Right lobe of liver (tissue), 6 donors: ENCODE measurements around the gene VAV2. TPM values are rescaled to one million over a fixed set of nuclear protein-coding genes. Genes with fewer than 3 reads are reported as not detected.
"Not testable (repeated sequence)": the region's sequence is repeated elsewhere in the genome, so short reads cannot be mapped to it uniquely, and the experiment has no call there.

ENCODE experiments used
- ATAC-seq, 4 donors: fragments of 200-7000 bp; cut with Tn5 transposase; one replicate each; pipeline ENCODE4 v1.9.1; 2020; ENCODE audit warnings: mild to moderate bottlenecking in 4 of 4, moderate library complexity in 4 of 4
- DNase-seq, 3 donors: peaks; one replicate each; pipeline ENCODE4 v3.0.0-alpha.2; 2020
- H3K27ac ChIP-seq, 3 donors: fragments of 200-600 bp; one replicate each; pipeline ENCODE4 v1.8.0; 2022
- H3K27me3 ChIP-seq, 2 donors: fragments of 200-600 bp; one replicate each; pipeline ENCODE4 v1.8.0; 2022
- H3K36me3 ChIP-seq, 4 donors: fragments of 200-600 bp; sonication (generic) in 1 of 4; one replicate each; pipeline versions ENCODE4 v1.5.1 to v1.8.0; 2017 to 2022; ENCODE audit warnings: control low read depth in 1 of 4
- H3K4me1 ChIP-seq, 4 donors: fragments of 200-600 bp; sonication (generic) in 1 of 4; one replicate each; pipeline versions ENCODE4 v1.5.1 to v1.8.0; 2017 to 2022; ENCODE audit warnings: control low read depth in 1 of 4
- H3K4me3 ChIP-seq, 3 donors: fragments of 200-600 bp; one replicate each; pipeline ENCODE4 v1.8.0; 2022
- H3K9me3 ChIP-seq, 4 donors: fragments of 200-600 bp; sonication (generic) in 1 of 4; one replicate each; pipeline versions ENCODE4 v1.5.1 to v1.8.0; 2017 to 2022; ENCODE audit warnings: control low read depth in 1 of 4
- POLR2A ChIP-seq: fragments of 450-650 bp; IDR thresholded peaks from one replicate; pipeline ENCODE4 v1.6.1; 2017; ENCODE audit warnings: antibody characterized with exemption, mild to moderate bottlenecking
- WGBS: methylation state at CpG from one replicate; pipeline ENCODE4 v1.1.6; 2018; ENCODE audit warnings: low coverage, low lambda C conversion rate; ENCODE audit not compliant: insufficient coverage; ENCODE audit errors: missing lambda C conversion rate; 5-methylcytosine and 5-hydroxymethylcytosine counted together
- intact Hi-C, 2 donors: fragments of 100-400 bp; cut with DNase I; formaldehyde crosslinking; loops; one replicate each; pipeline versions ENCODE4 v1.11.2 to v1.14.1; 2022
- total RNA-seq, 6 experiments: library from RNA; depleted of rRNA in 2 of 6; stranded (reverse); fragments of >200 nt in 2 of 6; fragmentation: NEBNext Ultra II Directional in 3 of 6; extraction: Animal tissue kit (Norgen Biotek cat#: 25700) in 3 of 6; gene quantifications; one replicate each; pipeline versions ENCODE4 v1.1.0 to v1.2.4, GENCODE V29; 2016 to 2023
- TF ChIP-seq, protein P1 (sequence below), 4 donors: fragments of 200-600 bp in 3 of 4; fragments of 450-650 bp in 1 of 4; IDR thresholded peaks; one replicate each; pipeline versions ENCODE4 v1.5.1 to v1.8.0; 2016 to 2022; ENCODE audit warnings: antibody characterized with exemption in 4 of 4, mild to moderate bottlenecking in 2 of 4
- donor health status: DM: no; HTN: yes; CAD: no.
- donor health status: DM: no; HTN: no; CAD: no.
- donor health status: DM: no; HTN: no; CAD: no.
- donor health status: DM: no; HTN: yes; CAD: no.
- donor health status: DM: no; HTN: yes; CAD: no.

The VAV2 gene
- total RNA-seq, 6 experiments from 2014 or later: 30.1 to 44.3 (median 34.9) TPM

DNA sequence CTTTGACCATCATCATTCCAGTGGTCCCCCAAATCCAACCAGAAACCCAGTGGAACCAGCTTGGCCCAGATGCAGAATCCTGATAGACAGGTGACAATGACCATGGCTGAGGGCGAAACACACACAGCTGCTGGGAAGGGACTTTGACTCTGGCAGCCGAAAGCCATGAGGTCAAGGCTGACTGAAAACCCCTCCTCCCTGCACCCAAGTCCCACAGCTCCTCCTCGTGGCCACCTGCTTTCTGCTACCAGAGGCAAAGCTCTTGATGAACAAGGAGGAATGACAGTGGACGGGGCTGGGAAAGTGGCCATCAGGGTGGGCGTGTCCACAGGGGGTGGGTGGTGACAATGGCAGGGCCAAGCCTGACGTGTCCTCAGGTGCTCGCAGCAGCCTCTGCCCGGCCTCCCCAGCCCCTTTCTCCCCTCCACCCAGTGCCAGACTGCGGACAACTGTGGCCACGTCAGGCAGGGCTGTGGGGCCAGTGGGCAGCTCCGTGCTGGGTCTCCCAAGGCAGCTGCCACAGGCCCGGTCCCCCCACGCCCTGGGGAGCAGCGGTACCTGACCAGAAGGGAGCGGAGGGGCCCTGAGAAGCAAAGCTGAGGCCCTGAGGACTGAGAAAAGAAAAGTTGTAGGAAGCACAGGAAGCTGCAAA is 223.1 kb downstream of the VAV2 start:
- 42% methylated on average over 11 of the region's 15 CpGs for WGBS
- Histone ChIP-seq H3K27me3 (no peaks in the 10 kb centered on the region), H3K36me3 (peaks cover 0 to 6% (median 4%) of the 10 kb centered on the region in 4 donors), H3K9me3 (no peaks in the 10 kb centered on the region), H3K4me1 (peaks cover 0 to 23% (median 4%) of the 10 kb centered on the region in 4 donors), H3K4me3 (peak overlapping the region in 2 of 3 donors; percentile 23 to 43), H3K27ac (peak overlapping the region; percentile 65 to 80 (median 67))
- peak; percentile 92 to 96 (median 94) for ATAC-seq
- intact Hi-C loops: no loop called here
- peak; percentile 95 to 99 (median 98) for DNase-seq
- no peak for TF ChIP-seq POLR2A
- TF ChIP-seq, protein P1, sequence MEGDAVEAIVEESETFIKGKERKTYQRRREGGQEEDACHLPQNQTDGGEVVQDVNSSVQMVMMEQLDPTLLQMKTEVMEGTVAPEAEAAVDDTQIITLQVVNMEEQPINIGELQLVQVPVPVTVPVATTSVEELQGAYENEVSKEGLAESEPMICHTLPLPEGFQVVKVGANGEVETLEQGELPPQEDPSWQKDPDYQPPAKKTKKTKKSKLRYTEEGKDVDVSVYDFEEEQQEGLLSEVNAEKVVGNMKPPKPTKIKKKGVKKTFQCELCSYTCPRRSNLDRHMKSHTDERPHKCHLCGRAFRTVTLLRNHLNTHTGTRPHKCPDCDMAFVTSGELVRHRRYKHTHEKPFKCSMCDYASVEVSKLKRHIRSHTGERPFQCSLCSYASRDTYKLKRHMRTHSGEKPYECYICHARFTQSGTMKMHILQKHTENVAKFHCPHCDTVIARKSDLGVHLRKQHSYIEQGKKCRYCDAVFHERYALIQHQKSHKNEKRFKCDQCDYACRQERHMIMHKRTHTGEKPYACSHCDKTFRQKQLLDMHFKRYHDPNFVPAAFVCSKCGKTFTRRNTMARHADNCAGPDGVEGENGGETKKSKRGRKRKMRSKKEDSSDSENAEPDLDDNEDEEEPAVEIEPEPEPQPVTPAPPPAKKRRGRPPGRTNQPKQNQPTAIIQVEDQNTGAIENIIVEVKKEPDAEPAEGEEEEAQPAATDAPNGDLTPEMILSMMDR (IDR thresholded peaks at IDR 0.05): peak; percentile 52 to 78 (median 70)

DNA sequence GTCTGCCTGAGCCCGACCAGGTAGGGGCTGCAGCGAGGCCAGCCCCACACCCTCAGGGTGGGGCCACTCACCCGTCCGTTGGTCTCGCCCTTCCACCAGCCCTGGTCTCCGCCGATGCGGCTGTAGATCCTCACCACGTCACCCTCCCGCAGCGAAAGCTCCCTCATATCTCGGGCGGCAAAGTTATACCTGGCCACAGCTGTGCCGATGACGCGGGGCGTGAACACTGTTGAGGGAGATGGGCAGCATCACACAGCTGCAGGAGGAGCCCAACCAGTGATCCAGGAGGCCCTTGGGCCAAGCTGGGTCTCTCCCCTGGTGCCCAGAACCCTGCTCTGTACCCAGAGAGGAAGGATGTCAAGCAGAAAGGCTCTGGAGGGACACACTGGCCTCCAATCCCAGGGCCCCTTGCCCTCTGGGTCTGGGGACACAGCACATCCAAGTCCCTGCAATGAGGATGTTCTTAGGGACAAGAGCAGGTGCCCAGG is 223.7 kb downstream of the VAV2 start:
- 91% methylated on average over 8 of the region's 17 CpGs for WGBS
- peak; percentile 21 to 56 (median 43) for DNase-seq
- peaks cover 0 to 6% (median 3%) of the 10 kb centered on the region in 4 donors for H3K36me3 ChIP-seq

DNA sequence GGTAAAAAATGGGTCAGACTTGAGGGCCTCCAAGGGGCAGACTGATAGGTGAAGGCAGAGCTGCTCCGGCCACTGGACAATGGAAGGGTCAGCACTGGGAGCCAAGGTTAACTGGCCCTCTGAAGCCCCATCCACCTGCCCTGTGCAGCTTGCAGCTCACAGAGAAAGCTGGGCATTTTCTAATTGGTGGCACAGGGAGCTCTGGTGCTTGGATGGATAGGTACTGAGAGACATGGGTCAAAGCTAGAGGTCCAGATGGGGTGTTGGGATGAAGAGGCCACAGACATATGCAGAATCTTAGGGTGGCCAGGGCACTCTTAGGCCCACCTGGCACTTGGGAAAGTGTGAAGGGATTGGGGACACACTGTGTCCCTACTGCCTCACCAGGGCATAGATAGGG is 224.5 kb downstream of the VAV2 start:
- Histone ChIP-seq H3K27ac (no peak overlapping the region), H3K36me3 (peaks cover 0 to 9% (median 6%) of the 10 kb centered on the region in 4 donors), H3K4me1 (peaks cover 0 to 23% (median 4%) of the 10 kb centered on the region in 4 donors), H3K4me3 (no peak overlapping the region), H3K9me3 (no peaks in the 10 kb centered on the region), H3K27me3 (no peaks in the 10 kb centered on the region)
- WGBS: no CpG with 5 or more reads among the region's 1 CpG
- no peak for ATAC-seq
- DNase-seq: no peak
- TF ChIP-seq, protein P1 (IDR thresholded peaks at IDR 0.05): no peak
- no peak for TF ChIP-seq POLR2A
- intact Hi-C loops: no loop called here

More for the DNA sequence above, 223.7 kb downstream of the VAV2 start:
- Histone ChIP-seq H3K27me3 (no peaks in the 10 kb centered on the region), H3K4me1 (peaks cover 0 to 23% (median 4%) of the 10 kb centered on the region in 4 donors), H3K4me3 (no peak overlapping the region), H3K27ac (peak overlapping the region in 2 of 3 donors; percentile 34 to 59), H3K9me3 (no peaks in the 10 kb centered on the region)
- ATAC-seq: no peak
- intact Hi-C loops: no loop called here
- no peak for TF ChIP-seq POLR2A
- TF ChIP-seq, protein P1 (IDR thresholded peaks at IDR 0.05): no peak

DNA sequence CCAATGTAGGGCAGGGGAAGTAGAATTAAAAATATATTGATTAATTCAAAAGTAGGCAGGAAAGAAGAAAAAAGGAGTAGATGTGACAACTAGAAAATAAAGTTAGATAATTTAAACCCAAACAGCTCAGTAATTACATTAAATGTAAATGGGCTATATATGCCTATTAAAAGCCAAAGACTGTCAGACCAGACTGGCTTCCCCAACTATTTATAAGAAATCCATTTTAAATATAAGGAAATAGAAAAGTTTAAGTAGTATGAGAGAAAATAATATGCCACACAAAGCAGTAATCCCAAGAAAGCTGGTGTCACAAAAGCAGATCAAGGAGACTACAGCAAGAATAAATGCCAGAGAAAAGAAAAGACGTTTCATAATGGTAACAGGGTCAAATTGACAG is 225.1 kb downstream of the VAV2 start:
- no peaks in the 10 kb centered on the region for H3K27me3 ChIP-seq
- H3K9me3 ChIP-seq: no peaks in the 10 kb centered on the region
- H3K4me3 ChIP-seq: no peak overlapping the region
- ATAC-seq: no peak
- WGBS: 86% methylated on average over 1 of the region's 1 CpG
- DNase-seq: no peak
- H3K27ac ChIP-seq: no peak overlapping the region
- intact Hi-C loops: no loop called here
- TF ChIP-seq POLR2A: no peak
- TF ChIP-seq, protein P1 (IDR thresholded peaks at IDR 0.05): no peak
- peaks cover 0 to 9% (median 6%) of the 10 kb centered on the region in 4 donors for H3K36me3 ChIP-seq
- H3K4me1 ChIP-seq: peaks cover 0 to 23% (median 4%) of the 10 kb centered on the region in 4 donors

DNA sequence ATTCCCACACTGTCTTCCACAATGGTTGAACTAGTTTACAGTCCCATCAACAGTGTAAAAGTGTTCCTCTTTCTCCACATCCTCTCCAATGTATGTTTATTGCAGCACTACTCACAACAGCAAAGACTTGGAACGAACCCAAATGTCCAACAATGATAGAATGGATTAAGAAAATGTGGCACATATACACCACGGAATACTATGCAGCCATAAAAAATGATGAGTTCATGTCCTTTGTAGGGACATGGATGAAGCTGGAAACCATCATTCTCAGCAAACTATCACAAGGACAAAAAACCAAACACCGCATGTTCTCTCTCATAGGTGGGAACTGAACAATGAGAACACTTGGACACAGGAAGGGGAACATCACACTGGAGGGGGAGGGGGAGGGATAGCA is 225.9 kb downstream of the VAV2 start:
- intact Hi-C loops, H3K9me3 ChIP-seq, H3K27me3 ChIP-seq, ATAC-seq, DNase-seq, H3K27ac ChIP-seq, H3K4me3 ChIP-seq, H3K36me3 ChIP-seq: not testable (repeated sequence)
- 83% methylated on average over 3 of the region's 3 CpGs for WGBS
- H3K4me1 ChIP-seq: peaks cover 0 to 23% (median 4%) of the 10 kb centered on the region in 4 donors
